ENCODE data around the gene RAPSN. TPM values are rescaled to one million over a fixed set of nuclear protein-coding genes. Genes with fewer than 3 reads are reported as not detected.

Gene RAPSN
- total and polyA plus RNA-seq, 2 of the 8 experiments (the other 6 are each of a cell fraction or from before 2014, with no cell fraction given): 0.06 to 0.34 TPM

DNA sequence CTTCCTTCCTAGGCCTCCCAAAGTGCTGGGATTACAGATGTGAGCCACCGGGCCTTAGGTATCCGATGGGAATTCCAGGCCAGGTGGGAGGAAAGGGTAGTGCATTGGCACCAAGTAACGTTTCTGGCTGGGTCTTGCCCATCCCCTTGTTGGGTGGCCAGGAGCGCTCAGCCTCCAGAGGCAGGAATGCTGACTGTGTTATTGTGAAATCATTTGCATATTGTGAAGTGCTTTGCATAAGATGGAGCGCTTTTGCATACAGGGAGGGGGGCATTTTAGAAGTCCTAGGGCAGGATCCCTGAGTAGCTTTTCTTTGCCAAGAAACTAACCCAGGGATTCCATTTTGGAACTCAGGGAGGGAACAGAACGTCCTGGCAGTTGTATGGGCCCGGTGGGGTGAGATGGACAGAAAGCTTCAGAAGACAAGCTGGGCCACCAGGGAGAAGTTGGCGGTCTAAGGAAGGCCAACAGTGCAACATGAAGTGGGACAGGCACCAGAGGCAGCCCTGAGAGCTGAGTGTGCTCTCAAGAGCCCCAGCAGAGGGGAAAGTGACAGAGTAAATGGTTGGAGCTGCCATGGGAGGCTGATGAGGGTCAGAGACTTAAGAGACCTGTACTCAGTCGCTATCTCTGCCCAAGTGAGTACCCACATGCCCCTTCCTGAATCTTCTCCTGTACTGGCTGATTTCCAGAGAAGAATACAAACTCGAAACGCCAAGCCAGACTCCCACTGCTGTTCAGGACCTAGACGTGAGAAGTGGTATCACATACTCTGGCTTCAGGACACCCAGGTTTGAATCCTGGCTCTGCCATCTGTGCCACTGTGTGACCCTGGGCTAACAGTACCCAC, 41.8 kb downstream of the RAPSN start:
- H4K5ac ChIP-seq (ENCODE audit: insufficient read length, low read depth, low read length): peak overlapping the region; percentile 42
- ChIA-PET POLR2A (ENCODE audit: partially characterized antibody) (interaction anchor here (0.8 to 12.8 kb wide), 11 partner anchors 9 to 220 kb away, joined by 3 to 140 read pairs (median 4); partner anchors contain the start of genes C1QTNF4, PSMC3 and SPI1), CTCF (ENCODE audit: partially characterized antibody) (interaction anchor here (0.6 to 2.3 kb wide), 19 partner anchors 8 to 166 kb away, joined by 3 to 21 read pairs (median 3); no protein-coding TSS in a partner anchor)
- H3K4ac ChIP-seq (replicated peaks; ENCODE audit: insufficient read length, low read depth, low read length): peak overlapping the region; percentile 88
- no peaks in the 10 kb centered on the region for H3K79me1 ChIP-seq (ENCODE audit: low read depth, low read length)
- H4K8ac ChIP-seq (ENCODE audit: extremely low read depth, insufficient read depth, low read length): peak overlapping the region; percentile 7; the same call in 1 of the 2 replicates
- no peak overlapping the region for H3K14ac ChIP-seq (ENCODE audit: insufficient read length)
- H3K27me3 ChIP-seq (replicated peaks in 1 of 4; ENCODE audit: control insufficient read depth in 3 of 4, extremely low read depth in 1 of 4, insufficient read depth in 3 of 4, low read length in 3 of 4): no peaks in the 10 kb centered on the region
- no peaks in the 10 kb centered on the region for H3K36me3 ChIP-seq (ENCODE audit: control insufficient read depth in 2 of 4, insufficient read depth in 4 of 4, low read length in 3 of 4)
- H3K79me2 ChIP-seq (ENCODE audit: control insufficient read depth in 1 of 2, insufficient read depth in 2 of 2, low read length in 2 of 2): no peaks in the 10 kb centered on the region; a peak in 1 of 4 replicates
- H3K9me3 ChIP-seq (ENCODE audit: insufficient read depth in 2 of 2, low read depth in 1 of 2, low read length in 1 of 2): no peaks in the 10 kb centered on the region
- H2BK120ac ChIP-seq (replicated peaks; ENCODE audit: low read depth, low read length): no peak overlapping the region
- H3K56ac ChIP-seq (replicated peaks; ENCODE audit: insufficient read length, low read depth, low read length): peak overlapping the region; percentile 13
- H2BK12ac ChIP-seq (ENCODE audit: low read depth, low read length): peak overlapping the region; percentile 92
- DNase-seq (ENCODE audit: low read depth in 1 of 2, low spot score in 2 of 2): no peak
- H2BK15ac ChIP-seq (ENCODE audit: low read length): peak overlapping the region; percentile 74; the same call in 1 of the 2 replicates
- H3K18ac ChIP-seq (ENCODE audit: extremely low read depth, low read length): peak overlapping the region; percentile 95
- H2BK20ac ChIP-seq (ENCODE audit: low read length): peak overlapping the region; percentile 95; the same call in 1 of the 2 replicates
- 0 out of 2 replicates have a peak overlapping the region, but pooled peaks have one; percentile 31 for H2AFZ ChIP-seq (ENCODE audit: low read length)
- H4K20me1 ChIP-seq (replicated peaks in 1 of 2; ENCODE audit: control insufficient read depth in 1 of 2, insufficient read depth in 2 of 2, low read length in 2 of 2): no peaks in the 10 kb centered on the region
- peak overlapping the region; percentile 81 to 91 for H3K4me2 ChIP-seq (ENCODE audit: insufficient read depth in 1 of 2, low read depth in 2 of 2, low read length in 2 of 2)
- H3K4me3 ChIP-seq (ENCODE audit: extremely low read depth in 1 of 4, insufficient read depth in 2 of 4, low read depth in 3 of 4, low read length in 4 of 4): peak overlapping the region; percentile 52 to 79 (median 68)
- 61% methylated on average over 12 of the region's 12 CpGs; no CpG with 5 or more reads in 1 of the 2 experiments for WGBS, 2 experiments (ENCODE audit: extremely low coverage in 1 of 2, insufficient coverage in 1 of 2, insufficient read length in 1 of 2, insufficient replicate concordance in 2 of 2, low coverage in 1 of 2, low lambda C conversion rate in 2 of 2, missing lambda C conversion rate in 1 of 2)
- H3K4me1 ChIP-seq (replicated peaks in 1 of 4; ENCODE audit: control insufficient read depth in 3 of 4, insufficient read depth in 4 of 4, low read length in 3 of 4): peaks cover 5 to 13% (median 9%) of the 10 kb centered on the region in 4 experiments
- H2AK5ac ChIP-seq (ENCODE audit: low read depth, low read length): peak overlapping the region; percentile 95
- H2BK5ac ChIP-seq (ENCODE audit: low read depth, low read length): peak overlapping the region; percentile 88
- H3K9ac ChIP-seq (replicated peaks in 1 of 4; ENCODE audit: extremely low read depth in 1 of 4, low read depth in 3 of 4, low read length in 3 of 4): peak overlapping the region in 3 of 4 experiments; percentile 48 to 66 (median 61); a peak in 5 of 7 replicates
- peak overlapping the region; percentile 86; the same call in 1 of the 2 replicates for H3K27ac ChIP-seq (ENCODE audit: low read depth, low read length)
- no peak overlapping the region for H3K23ac ChIP-seq (ENCODE audit: insufficient read length)
- FAIRE-seq: no peak
- peak overlapping the region; percentile 38 for H4K91ac ChIP-seq (replicated peaks; ENCODE audit: insufficient read length, low read length)
- peaks cover 11% of the 10 kb centered on the region for H3K23me2 ChIP-seq (ENCODE audit: low read depth, low read length)
- peak; percentile 58; the same call in 1 of the 2 replicates for TF ChIP-seq MAFK (IDR thresholded peaks at IDR 0.05; ENCODE audit: low read depth, low read length)
- TF ChIP-seq TCF12 (IDR thresholded peaks at IDR 0.05; ENCODE audit: low read depth, low read length): no peak
- TF ChIP-seq EZH2 (IDR thresholded peaks at IDR 0.05; ENCODE audit: low read depth, low read length, severe bottlenecking): no peak
- TF ChIP-seq, protein P1, sequence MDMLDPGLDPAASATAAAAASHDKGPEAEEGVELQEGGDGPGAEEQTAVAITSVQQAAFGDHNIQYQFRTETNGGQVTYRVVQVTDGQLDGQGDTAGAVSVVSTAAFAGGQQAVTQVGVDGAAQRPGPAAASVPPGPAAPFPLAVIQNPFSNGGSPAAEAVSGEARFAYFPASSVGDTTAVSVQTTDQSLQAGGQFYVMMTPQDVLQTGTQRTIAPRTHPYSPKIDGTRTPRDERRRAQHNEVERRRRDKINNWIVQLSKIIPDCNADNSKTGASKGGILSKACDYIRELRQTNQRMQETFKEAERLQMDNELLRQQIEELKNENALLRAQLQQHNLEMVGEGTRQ (IDR thresholded peaks at IDR 0.05; ENCODE audit: low read length): no peak
- no peak for TF ChIP-seq GTF2F1 (IDR thresholded peaks at IDR 0.05; ENCODE audit: borderline replicate concordance, low read depth, low read length)
- TF ChIP-seq, protein P2, sequence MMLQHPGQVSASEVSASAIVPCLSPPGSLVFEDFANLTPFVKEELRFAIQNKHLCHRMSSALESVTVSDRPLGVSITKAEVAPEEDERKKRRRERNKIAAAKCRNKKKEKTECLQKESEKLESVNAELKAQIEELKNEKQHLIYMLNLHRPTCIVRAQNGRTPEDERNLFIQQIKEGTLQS (IDR thresholded peaks at IDR 0.05; ENCODE audit: insufficient read depth, low read depth, low read length): no peak
- no peak for TF ChIP-seq TBP (IDR thresholded peaks at IDR 0.05; ENCODE audit: low read depth, low read length)
- TF ChIP-seq POU5F1 (IDR thresholded peaks at IDR 0.05; ENCODE audit: low read depth, low read length): no peak
